Mucosa of gallbladder (tissue), 1 donor: ENCODE measurements around the gene ARL5C. TPM values are rescaled to one million over a fixed set of nuclear protein-coding genes. Genes with fewer than 3 reads are reported as not detected.

Source experiments
- DNase-seq: peaks from one replicate; pipeline ENCODE4 v3.0.0-alpha.2; 2020; ENCODE audit warnings: low spot score
- total RNA-seq: library from RNA; stranded (reverse); gene quantifications from one replicate; pipeline ENCODE4 v1.2.1, GENCODE V29; 2021
- donor health status: DM: no; HTN: no; CAD: no.

The ARL5C gene
- total RNA-seq, 1 donor from 2014 or later = not detected

- no peak for DNase-seq
Measured at GRCh38 chr17:39108461-39109375, 57.2 kb downstream of the ARL5C start.

- no peak for DNase-seq
Measured at GRCh38 chr17:39107973-39108372, 58.0 kb downstream of the ARL5C start.

GRCh38 chr17:39107155-39107554 lies 58.8 kb downstream of the ARL5C start:
- no peak for DNase-seq

Other genes with a start within 250 kb of the ARL5C start
- gene FBXO47, start 198.8 kb downstream of the ARL5C start, total RNA-seq = not detected
- 21.2 TPM for gene PLXDC1, start 14.5 kb downstream of the ARL5C start, total RNA-seq
- gene CACNB1, start 31.5 kb upstream of the ARL5C start, total RNA-seq = 6.4 TPM
- gene RPL19, start 34.1 kb upstream of the ARL5C start, total RNA-seq = 1,121 TPM
- 1.3 TPM for gene STAC2, start 59.8 kb upstream of the ARL5C start, total RNA-seq
- gene FBXL20, start 235.5 kb upstream of the ARL5C start, total RNA-seq = 31.8 TPM